ENCODE data around the gene ALOXE3. TPM values are rescaled to one million over a fixed set of nuclear protein-coding genes. Genes with fewer than 3 reads are reported as not detected.

ALOXE3 gene
- total and polyA plus RNA-seq, 2 donors from 2014 or later = not detected

GRCh38 chr17:8147141-8147804 is 29.0 kb upstream of the ALOXE3 start:
- Histone ChIP-seq H3K9ac (ENCODE audit: low read length in 3 of 3) (no peak overlapping the region), H3K4me1 (ENCODE audit: control insufficient read depth in 2 of 3, insufficient read depth in 2 of 3, low read depth in 1 of 3, low read length in 3 of 3) (peaks cover 0 to 9% (median 4%) of the 10 kb centered on the region in 3 donors), H3K4me3 (ENCODE audit: low read length in 3 of 3) (no peak overlapping the region), H3K27ac (ENCODE audit: low read depth in 2 of 2, low read length in 2 of 2) (no peak overlapping the region), H3K9me3 (ENCODE audit: control insufficient read depth in 2 of 3, insufficient read depth in 1 of 3, low read length in 3 of 3) (no peaks in the 10 kb centered on the region), H3K36me3 (ENCODE audit: control insufficient read depth in 2 of 3, insufficient read depth in 3 of 3, low read length in 3 of 3) (peaks cover 0 to 82% (median 63%) of the 10 kb centered on the region in 3 donors), H3K27me3 (ENCODE audit: control insufficient read depth, insufficient read depth, low read length) (no peaks in the 10 kb centered on the region)
- no peak for FAIRE-seq
- peak in 2 of 5 donors; percentile 36 to 73 for DNase-seq
- intact Hi-C loops (cut with DNase I) = no loop called here
- no peak for TF ChIP-seq CTCF (IDR thresholded peaks at IDR 0.05; ENCODE audit: borderline replicate concordance, extremely low read depth, insufficient read depth)

- H3K4me1 ChIP-seq (ENCODE audit: control insufficient read depth in 2 of 3, insufficient read depth in 2 of 3, low read depth in 1 of 3, low read length in 3 of 3) = peaks cover 0 to 9% (median 4%) of the 10 kb centered on the region in 3 donors
- H3K9ac ChIP-seq (ENCODE audit: low read length in 3 of 3) = no peak overlapping the region
- FAIRE-seq (no peak), DNase-seq (peak in 2 of 5 donors; percentile 33 to 49)
- TF ChIP-seq CTCF (IDR thresholded peaks at IDR 0.05; ENCODE audit: borderline replicate concordance, extremely low read depth, insufficient read depth) = no peak
- H3K4me3 ChIP-seq (ENCODE audit: low read length in 3 of 3) = no peak overlapping the region
- no peaks in the 10 kb centered on the region for H3K9me3 ChIP-seq (ENCODE audit: control insufficient read depth in 2 of 3, insufficient read depth in 1 of 3, low read length in 3 of 3)
- intact Hi-C loops (cut with DNase I) = no loop called here
- H3K27me3 ChIP-seq (ENCODE audit: control insufficient read depth, insufficient read depth, low read length) = no peaks in the 10 kb centered on the region
- H3K27ac ChIP-seq (ENCODE audit: low read depth in 2 of 2, low read length in 2 of 2) = no peak overlapping the region
- H3K36me3 ChIP-seq (ENCODE audit: control insufficient read depth in 2 of 3, insufficient read depth in 3 of 3, low read length in 3 of 3) = peaks cover 0 to 89% (median 69%) of the 10 kb centered on the region in 3 donors
These were observed 28.2 kb upstream of the ALOXE3 start for GRCh38 chr17:8146381-8147140.

GRCh38 chr17:8145811-8146210 is 27.5 kb upstream of the ALOXE3 start:
- H3K4me3 ChIP-seq (ENCODE audit: low read length in 3 of 3) = no peak overlapping the region
- peaks cover 0 to 95% (median 77%) of the 10 kb centered on the region in 3 donors for H3K36me3 ChIP-seq (ENCODE audit: control insufficient read depth in 2 of 3, insufficient read depth in 3 of 3, low read length in 3 of 3)
- intact Hi-C loops (cut with DNase I) = no loop called here
- H3K4me1 ChIP-seq (ENCODE audit: control insufficient read depth in 2 of 3, insufficient read depth in 2 of 3, low read depth in 1 of 3, low read length in 3 of 3) = peaks cover 0 to 7% (median 2%) of the 10 kb centered on the region in 3 donors
- H3K27ac ChIP-seq (ENCODE audit: low read depth in 2 of 2, low read length in 2 of 2) = no peak overlapping the region
- H3K27me3 ChIP-seq (ENCODE audit: control insufficient read depth, insufficient read depth, low read length) = no peaks in the 10 kb centered on the region
- no peak for FAIRE-seq
- TF ChIP-seq CTCF (IDR thresholded peaks at IDR 0.05; ENCODE audit: borderline replicate concordance, extremely low read depth, insufficient read depth) = no peak
- peak in 1 of 5 donors; percentile 69 for DNase-seq
- H3K9me3 ChIP-seq (ENCODE audit: control insufficient read depth in 2 of 3, insufficient read depth in 1 of 3, low read length in 3 of 3) = no peaks in the 10 kb centered on the region
- H3K9ac ChIP-seq (ENCODE audit: low read length in 3 of 3) = no peak overlapping the region
